ENCODE results near the gene CEACAM21. TPM values are rescaled to one million over a fixed set of nuclear protein-coding genes. Genes with fewer than 3 reads are reported as not detected.

The CEACAM21 gene
- total RNA-seq, 1 donor from 2014 or later, result 2.5 TPM

GRCh38 chr19:41548047-41548446 lies 27.9 kb upstream of the CEACAM21 start:
- DNase-seq (ENCODE audit: low spot score) (no peak), ATAC-seq (no peak)
- intact Hi-C loops (cut with DNase I), result no loop called here

- intact Hi-C loops (cut with DNase I), result no loop called here
- ATAC-seq, result peak; percentile 67
- no peak for DNase-seq (ENCODE audit: low spot score)
Observed at GRCh38 chr19:41548954-41549688, 26.8 kb upstream of the CEACAM21 start.

- ATAC-seq, result no peak
- intact Hi-C loops (cut with DNase I), result no loop called here
- no peak for DNase-seq (ENCODE audit: low spot score)
Observed at GRCh38 chr19:41549884-41550283, 26.1 kb upstream of the CEACAM21 start.

- ATAC-seq (no peak), DNase-seq (ENCODE audit: low spot score) (no peak)
- intact Hi-C loops (cut with DNase I), result no loop called here
Observed at GRCh38 chr19:41551212-41551610, 24.8 kb upstream of the CEACAM21 start.

- DNase-seq (ENCODE audit: low spot score) (no peak), ATAC-seq (no peak)
- intact Hi-C loops (cut with DNase I), result no loop called here
Observed at GRCh38 chr19:41551711-41552110, 24.3 kb upstream of the CEACAM21 start.

- DNase-seq (ENCODE audit: low spot score) (no peak), ATAC-seq (no peak)
- intact Hi-C loops (cut with DNase I), result no loop called here
Observed at GRCh38 chr19:41552558-41552957, 23.4 kb upstream of the CEACAM21 start.

GRCh38 chr19:41553804-41554203 lies 22.2 kb upstream of the CEACAM21 start:
- no peak for ATAC-seq
- intact Hi-C loops (cut with DNase I), result no loop called here

GRCh38 chr19:41554907-41555306 lies 21.1 kb upstream of the CEACAM21 start:
- intact Hi-C loops (cut with DNase I), result no loop called here
- ATAC-seq (no peak), DNase-seq (ENCODE audit: low spot score) (no peak)

More at GRCh38 chr19:41553804-41554203, 22.2 kb upstream of the CEACAM21 start:
- DNase-seq (ENCODE audit: low spot score), result no peak

- no peak for ATAC-seq
- DNase-seq (ENCODE audit: low spot score), result no peak
- intact Hi-C loops (cut with DNase I), result no loop called here
Observed at GRCh38 chr19:41555748-41556147, 20.2 kb upstream of the CEACAM21 start.

- DNase-seq (ENCODE audit: low spot score), result no peak
- intact Hi-C loops (cut with DNase I), result loop anchor here (5.0 kb wide), 1 partner anchor 398 kb away; no protein-coding TSS in a partner anchor
- no peak for ATAC-seq
Observed at GRCh38 chr19:41563854-41564514, 12.0 kb upstream of the CEACAM21 start.

GRCh38 chr19:41564515-41565378 lies 11.2 kb upstream of the CEACAM21 start:
- DNase-seq (ENCODE audit: low spot score) (no peak), ATAC-seq (no peak)
- intact Hi-C loops (cut with DNase I), result loop anchor here (5.0 kb wide), 1 partner anchor 398 kb away; no protein-coding TSS in a partner anchor

GRCh38 chr19:41565379-41565720 lies 10.6 kb upstream of the CEACAM21 start:
- ATAC-seq, result no peak
- no peak for DNase-seq (ENCODE audit: low spot score)
- intact Hi-C loops (cut with DNase I), result no loop called here

- intact Hi-C loops (cut with DNase I), result no loop called here
- ATAC-seq (no peak), DNase-seq (ENCODE audit: low spot score) (no peak)
Observed at GRCh38 chr19:41566001-41566400, 10.0 kb upstream of the CEACAM21 start.

GRCh38 chr19:41569481-41570150 lies 6.3 kb upstream of the CEACAM21 start:
- ATAC-seq, result no peak
- intact Hi-C loops (cut with DNase I), result no loop called here
- DNase-seq (ENCODE audit: low spot score), result no peak

- intact Hi-C loops (cut with DNase I), result no loop called here
- no peak for ATAC-seq
Observed at GRCh38 chr19:41570179-41570578, 5.8 kb upstream of the CEACAM21 start.

GRCh38 chr19:41570639-41571112 lies 5.3 kb upstream of the CEACAM21 start:
- DNase-seq (ENCODE audit: low spot score) (peak; percentile 87), ATAC-seq (peak; percentile 85)
- intact Hi-C loops (cut with DNase I), result no loop called here

More at GRCh38 chr19:41570179-41570578, 5.8 kb upstream of the CEACAM21 start:
- DNase-seq (ENCODE audit: low spot score), result no peak

- intact Hi-C loops (cut with DNase I), result no loop called here
- DNase-seq (ENCODE audit: low spot score), result no peak
- ATAC-seq, result no peak
Observed at GRCh38 chr19:41577144-41577830, 1.3 kb downstream of the CEACAM21 start.

GRCh38 chr19:41577833-41578232 lies 1.9 kb downstream of the CEACAM21 start:
- DNase-seq (ENCODE audit: low spot score) (no peak), ATAC-seq (no peak)
- intact Hi-C loops (cut with DNase I), result no loop called here

All from sciatic nerve (tissue), 2 donors.